Effector memory CD4-positive, alpha-beta T cell (primary cell): Measurements from ENCODE around the gene ILDR2.

Experiments
- DNase-seq, 3 donors: peaks; one replicate each; pipeline ENCODE4 v3.0.0-alpha.2; 2020
- H3K27ac ChIP-seq: 2 replicates; pipeline ENCODE4 v1.7.0; 2013; ENCODE audit warnings: mild to moderate bottlenecking, low read length, moderate library complexity; ENCODE audit not compliant: insufficient read depth, poor library complexity, severe bottlenecking
- H3K27me3 ChIP-seq: replicated peaks from 2 replicates; pipeline ENCODE4 v1.7.0; 2013; ENCODE audit warnings: mild to moderate bottlenecking, low read length; ENCODE audit not compliant: insufficient read depth, control insufficient read depth, poor library complexity, severe bottlenecking
- H3K36me3 ChIP-seq: 2 replicates; pipeline ENCODE4 v1.7.0; 2013; ENCODE audit warnings: mild to moderate bottlenecking, low read length, moderate library complexity; ENCODE audit not compliant: control insufficient read depth, insufficient read depth
- H3K4me1 ChIP-seq: 2 replicates; pipeline ENCODE4 v1.7.0; 2013; ENCODE audit warnings: low read length, mild to moderate bottlenecking; ENCODE audit not compliant: control insufficient read depth, insufficient read depth, poor library complexity, severe bottlenecking
- H3K4me3 ChIP-seq: 2 replicates; pipeline ENCODE4 v1.7.0; 2013; ENCODE audit warnings: low read length, low read depth, mild to moderate bottlenecking; ENCODE audit not compliant: insufficient read depth, poor library complexity, severe bottlenecking
- H3K9me3 ChIP-seq: 2 replicates; pipeline ENCODE4 v1.7.0; 2013; ENCODE audit warnings: mild to moderate bottlenecking, low read length, moderate library complexity; ENCODE audit not compliant: control insufficient read depth

Gene ILDR2

GRCh38 chr1:166911624-166912023 lies 63.7 kb downstream of the ILDR2 start:
- Histone ChIP-seq H3K4me1 (no peaks in the 10 kb centered on the region), H3K4me3 (no peak overlapping the region), H3K27ac (no peak overlapping the region), H3K9me3 (no peaks in the 10 kb centered on the region), H3K27me3 (no peaks in the 10 kb centered on the region), H3K36me3 (no peaks in the 10 kb centered on the region)
- DNase-seq = no peak

GRCh38 chr1:166910396-166910994 lies 64.8 kb downstream of the ILDR2 start:
- Histone ChIP-seq H3K4me3 (no peak overlapping the region), H3K27ac (no peak overlapping the region)
- DNase-seq = peak; percentile 51 to 60 (median 55)

GRCh38 chr1:166908942-166909341 lies 66.4 kb downstream of the ILDR2 start:
- DNase-seq = no peak
- H3K27ac ChIP-seq = no peak overlapping the region
- H3K27me3 ChIP-seq = no peaks in the 10 kb centered on the region
- H3K4me1 ChIP-seq = no peaks in the 10 kb centered on the region
- H3K36me3 ChIP-seq = no peaks in the 10 kb centered on the region
- no peaks in the 10 kb centered on the region for H3K9me3 ChIP-seq
- H3K4me3 ChIP-seq = no peak overlapping the region

More at GRCh38 chr1:166910396-166910994, 64.8 kb downstream of the ILDR2 start:
- no peaks in the 10 kb centered on the region for H3K9me3 ChIP-seq
- no peaks in the 10 kb centered on the region for H3K27me3 ChIP-seq
- H3K4me1 ChIP-seq = no peaks in the 10 kb centered on the region
- H3K36me3 ChIP-seq = no peaks in the 10 kb centered on the region

GRCh38 chr1:166907763-166908162 lies 67.6 kb downstream of the ILDR2 start:
- no peaks in the 10 kb centered on the region for H3K4me1 ChIP-seq
- DNase-seq = no peak
- H3K27me3 ChIP-seq = no peaks in the 10 kb centered on the region
- no peak overlapping the region for H3K27ac ChIP-seq
- no peaks in the 10 kb centered on the region for H3K36me3 ChIP-seq
- no peak overlapping the region for H3K4me3 ChIP-seq
- H3K9me3 ChIP-seq = no peaks in the 10 kb centered on the region

- H3K4me1 ChIP-seq = no peaks in the 10 kb centered on the region
- no peaks in the 10 kb centered on the region for H3K9me3 ChIP-seq
- H3K27me3 ChIP-seq = no peaks in the 10 kb centered on the region
- no peak overlapping the region for H3K4me3 ChIP-seq
- H3K27ac ChIP-seq = no peak overlapping the region
- H3K36me3 ChIP-seq = no peaks in the 10 kb centered on the region
- no peak for DNase-seq
Observed at GRCh38 chr1:166907051-166907450, 68.3 kb downstream of the ILDR2 start.

GRCh38 chr1:166906647-166907046 lies 68.7 kb downstream of the ILDR2 start:
- H3K9me3 ChIP-seq = no peaks in the 10 kb centered on the region
- no peaks in the 10 kb centered on the region for H3K36me3 ChIP-seq
- DNase-seq = no peak
- no peaks in the 10 kb centered on the region for H3K4me1 ChIP-seq
- no peak overlapping the region for H3K4me3 ChIP-seq
- no peaks in the 10 kb centered on the region for H3K27me3 ChIP-seq
- H3K27ac ChIP-seq = no peak overlapping the region

GRCh38 chr1:166905900-166906299 lies 69.4 kb downstream of the ILDR2 start:
- Histone ChIP-seq H3K4me3 (no peak overlapping the region), H3K36me3 (no peaks in the 10 kb centered on the region), H3K27me3 (no peaks in the 10 kb centered on the region), H3K27ac (no peak overlapping the region), H3K4me1 (no peaks in the 10 kb centered on the region), H3K9me3 (no peaks in the 10 kb centered on the region)
- DNase-seq = no peak

GRCh38 chr1:166905136-166905535 lies 70.2 kb downstream of the ILDR2 start:
- no peak overlapping the region for H3K27ac ChIP-seq
- H3K4me3 ChIP-seq = no peak overlapping the region
- H3K36me3 ChIP-seq = no peaks in the 10 kb centered on the region

GRCh38 chr1:166903232-166903631 lies 72.1 kb downstream of the ILDR2 start:
- H3K4me1 ChIP-seq = no peaks in the 10 kb centered on the region
- no peak overlapping the region for H3K27ac ChIP-seq
- DNase-seq = no peak
- no peaks in the 10 kb centered on the region for H3K27me3 ChIP-seq
- no peaks in the 10 kb centered on the region for H3K36me3 ChIP-seq
- no peak overlapping the region for H3K4me3 ChIP-seq
- H3K9me3 ChIP-seq = no peaks in the 10 kb centered on the region

More at GRCh38 chr1:166905136-166905535, 70.2 kb downstream of the ILDR2 start:
- Histone ChIP-seq H3K4me1 (no peaks in the 10 kb centered on the region), H3K27me3 (no peaks in the 10 kb centered on the region), H3K9me3 (no peaks in the 10 kb centered on the region)
- DNase-seq = no peak

- DNase-seq = no peak
- no peaks in the 10 kb centered on the region for H3K4me1 ChIP-seq
- no peaks in the 10 kb centered on the region for H3K27me3 ChIP-seq
- no peak overlapping the region for H3K4me3 ChIP-seq
- no peaks in the 10 kb centered on the region for H3K9me3 ChIP-seq
- H3K36me3 ChIP-seq = no peaks in the 10 kb centered on the region
- no peak overlapping the region for H3K27ac ChIP-seq
Observed at GRCh38 chr1:166902279-166902678, 73.1 kb downstream of the ILDR2 start.
